GM21526 (cell line): ENCODE data around the gene GABBR1.

Experiments
- ATAC-seq: cut with Tn5 transposase; IDR thresholded peaks from one replicate; pipeline ENCODE4 v1.9.1; 2021; ENCODE audit warnings: moderate library complexity; ENCODE audit not compliant: unreplicated experiment, low FRiP score

The GABBR1 gene

GRCh38 chr6:29655658-29656057 is 22.7 kb upstream of the GABBR1 start:
- ATAC-seq: no peak

- no peak for ATAC-seq
Observed at GRCh38 chr6:29653452-29654038, 20.6 kb upstream of the GABBR1 start.

- no peak for ATAC-seq
Observed at GRCh38 chr6:29652198-29652584, 19.2 kb upstream of the GABBR1 start.

- no peak for ATAC-seq
Observed at GRCh38 chr6:29651413-29652197, 18.6 kb upstream of the GABBR1 start.

GRCh38 chr6:29649701-29650673 is 17.0 kb upstream of the GABBR1 start:
- peak; percentile 95 for ATAC-seq

GRCh38 chr6:29647927-29648642 is 15.1 kb upstream of the GABBR1 start:
- ATAC-seq: no peak

- no peak for ATAC-seq
Observed at GRCh38 chr6:29641430-29642148, 8.6 kb upstream of the GABBR1 start.

GRCh38 chr6:29637247-29637646 is 4.3 kb upstream of the GABBR1 start:
- ATAC-seq: no peak

- ATAC-seq: no peak
Observed at GRCh38 chr6:29633534-29633905, 537 bp upstream of the GABBR1 start.

GRCh38 chr6:29631860-29632731 is 887 bp downstream of the GABBR1 start:
- ATAC-seq: no peak

GRCh38 chr6:29631209-29631810 is 1.7 kb downstream of the GABBR1 start:
- no peak for ATAC-seq

GRCh38 chr6:29630315-29630714 is 2.7 kb downstream of the GABBR1 start:
- no peak for ATAC-seq

GRCh38 chr6:29629571-29629970 is 3.4 kb downstream of the GABBR1 start:
- no peak for ATAC-seq

GRCh38 chr6:29628419-29629281 is 4.3 kb downstream of the GABBR1 start:
- no peak for ATAC-seq

GRCh38 chr6:29627755-29628418 is 5.1 kb downstream of the GABBR1 start:
- ATAC-seq: no peak

GRCh38 chr6:29626948-29627754 is 5.8 kb downstream of the GABBR1 start:
- no peak for ATAC-seq
